Stimulated activated CD4-positive, alpha-beta T cell treated with anti-CD3 and anti-CD28 coated beads, Interleukin-2, amount 100 ng/mL, for 24 hours (primary cell): Measurements from ENCODE around the gene BNC1.
A peak's percentile ranks its signal among the peaks of the same experiment; 100 is the strongest.

Experiments used
- DNase-seq, 2 donors: peaks; one replicate each; pipeline ENCODE4 v3.0.0-alpha.2; 2020

The BNC1 gene

GRCh38 chr15:83284559-83285283 is at the start of gene BNC1:
Gene BNC1 (minus strand): TSS chr15:83284664. CDS start chr15:83284628, 36 bp downstream.
- DNase-seq: peak in 1 of 2 donors; percentile 4

GRCh38 chr15:83327041-83327440 is 42.6 kb upstream of the BNC1 start:
- DNase-seq: no peak

GRCh38 chr15:83324799-83325198 is 40.3 kb upstream of the BNC1 start:
- DNase-seq: no peak

- no peak for DNase-seq
These were observed 38.8 kb upstream of the BNC1 start for GRCh38 chr15:83323296-83323711.

- no peak for DNase-seq
These were observed 38.2 kb upstream of the BNC1 start for GRCh38 chr15:83322691-83323090.

- DNase-seq: no peak
These were observed 37.6 kb upstream of the BNC1 start for GRCh38 chr15:83322061-83322460.

- no peak for DNase-seq
These were observed 36.4 kb upstream of the BNC1 start for GRCh38 chr15:83320844-83321243.

- no peak for DNase-seq
These were observed 35.9 kb upstream of the BNC1 start for GRCh38 chr15:83320404-83320803.

- DNase-seq: no peak
These were observed 35.3 kb upstream of the BNC1 start for GRCh38 chr15:83319771-83320170.

GRCh38 chr15:83318861-83319415 is 34.5 kb upstream of the BNC1 start:
- no peak for DNase-seq

GRCh38 chr15:83318036-83318435 is 33.6 kb upstream of the BNC1 start:
- DNase-seq: no peak

GRCh38 chr15:83312071-83312470 is 27.6 kb upstream of the BNC1 start:
- no peak for DNase-seq

GRCh38 chr15:83310521-83311456 is 26.3 kb upstream of the BNC1 start:
- DNase-seq: no peak

- no peak for DNase-seq
These were observed 24.2 kb upstream of the BNC1 start for GRCh38 chr15:83308671-83309070.

- DNase-seq: no peak
These were observed 22.1 kb upstream of the BNC1 start for GRCh38 chr15:83306561-83306960.

- no peak for DNase-seq
These were observed 21.3 kb upstream of the BNC1 start for GRCh38 chr15:83305704-83306291.

GRCh38 chr15:83304861-83305703 is 20.6 kb upstream of the BNC1 start:
- DNase-seq: no peak

- DNase-seq: no peak
These were observed 19.1 kb upstream of the BNC1 start for GRCh38 chr15:83303535-83303934.

- no peak for DNase-seq
These were observed 16.4 kb upstream of the BNC1 start for GRCh38 chr15:83300826-83301225.

- no peak for DNase-seq
These were observed 15.0 kb upstream of the BNC1 start for GRCh38 chr15:83299462-83299861.

- no peak for DNase-seq
These were observed 11.0 kb upstream of the BNC1 start for GRCh38 chr15:83295417-83295816.

- DNase-seq: no peak
These were observed 8.7 kb upstream of the BNC1 start for GRCh38 chr15:83293201-83293600.
